Measurements from ENCODE around the gene CASQ2. TPM values are rescaled to one million over a fixed set of nuclear protein-coding genes. Genes with fewer than 3 reads are reported as not detected.

Gene CASQ2
- total RNA-seq, 4 donors from 2014 or later, result 0.19 to 4.9 (median 2.0) TPM

DNA sequence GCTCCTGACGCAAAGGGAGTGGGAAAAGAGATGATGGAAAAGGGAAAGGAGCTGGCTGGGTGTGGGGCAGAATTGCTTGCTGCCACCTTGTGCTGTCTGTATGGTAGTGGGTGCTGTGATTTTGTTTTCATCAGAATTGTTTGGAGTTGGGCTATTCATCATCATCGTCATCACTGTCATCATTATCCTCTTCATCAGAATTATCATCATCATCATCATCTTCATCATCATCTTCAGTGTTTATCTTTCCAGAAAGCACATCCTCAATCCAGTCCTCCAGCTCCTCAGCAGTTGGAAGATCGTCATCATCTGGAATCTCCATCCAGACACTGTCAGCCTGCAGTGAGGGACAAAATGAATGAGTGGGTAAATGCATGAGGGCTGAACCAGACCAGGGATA, 67.4 kb downstream of the CASQ2 start:
- H3K4me3 ChIP-seq (ENCODE audit: low read depth, poor library complexity, severe bottlenecking), result no peak overlapping the region
- WGBS, 2 donors, result 83 to 92% methylated on average over 3 of the region's 3 CpGs
- intact Hi-C loops (cut with DNase I; ENCODE audit: low total_unique reads), result no loop called here
- no peak for DNase-seq (ENCODE audit: low spot score in 2 of 2)
- TF ChIP-seq POLR2A (IDR thresholded peaks at IDR 0.05), result no peak
- TF ChIP-seq, protein P1, sequence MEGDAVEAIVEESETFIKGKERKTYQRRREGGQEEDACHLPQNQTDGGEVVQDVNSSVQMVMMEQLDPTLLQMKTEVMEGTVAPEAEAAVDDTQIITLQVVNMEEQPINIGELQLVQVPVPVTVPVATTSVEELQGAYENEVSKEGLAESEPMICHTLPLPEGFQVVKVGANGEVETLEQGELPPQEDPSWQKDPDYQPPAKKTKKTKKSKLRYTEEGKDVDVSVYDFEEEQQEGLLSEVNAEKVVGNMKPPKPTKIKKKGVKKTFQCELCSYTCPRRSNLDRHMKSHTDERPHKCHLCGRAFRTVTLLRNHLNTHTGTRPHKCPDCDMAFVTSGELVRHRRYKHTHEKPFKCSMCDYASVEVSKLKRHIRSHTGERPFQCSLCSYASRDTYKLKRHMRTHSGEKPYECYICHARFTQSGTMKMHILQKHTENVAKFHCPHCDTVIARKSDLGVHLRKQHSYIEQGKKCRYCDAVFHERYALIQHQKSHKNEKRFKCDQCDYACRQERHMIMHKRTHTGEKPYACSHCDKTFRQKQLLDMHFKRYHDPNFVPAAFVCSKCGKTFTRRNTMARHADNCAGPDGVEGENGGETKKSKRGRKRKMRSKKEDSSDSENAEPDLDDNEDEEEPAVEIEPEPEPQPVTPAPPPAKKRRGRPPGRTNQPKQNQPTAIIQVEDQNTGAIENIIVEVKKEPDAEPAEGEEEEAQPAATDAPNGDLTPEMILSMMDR (IDR thresholded peaks at IDR 0.05), result no peak

DNA sequence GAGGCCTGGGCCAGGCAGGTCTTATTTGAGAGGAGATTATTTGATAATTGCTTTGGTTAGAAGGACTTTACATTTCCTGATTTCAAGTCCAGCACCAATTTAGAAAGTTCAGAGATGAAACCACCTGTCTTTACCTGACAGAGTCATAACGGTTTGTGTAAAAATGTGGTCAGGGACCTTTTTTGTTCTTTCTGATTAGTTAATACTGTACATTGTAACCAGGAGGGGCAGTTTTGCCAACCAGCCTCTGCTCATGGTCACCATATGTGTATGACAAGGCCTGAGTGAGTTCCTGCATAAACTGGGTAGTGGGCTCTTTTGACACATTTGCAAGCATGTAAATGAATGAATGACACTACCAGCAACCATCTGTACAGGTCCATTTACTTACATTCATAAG, 70.9 kb downstream of the CASQ2 start:
- WGBS, 2 donors, result 75 to 90% methylated on average over 1 of the region's 1 CpG
- no peak for DNase-seq (ENCODE audit: low spot score in 2 of 2)
- intact Hi-C loops (cut with DNase I; ENCODE audit: low total_unique reads), result no loop called here
- TF ChIP-seq, protein P1 (IDR thresholded peaks at IDR 0.05), result no peak
- TF ChIP-seq POLR2A (IDR thresholded peaks at IDR 0.05), result no peak
- no peak overlapping the region for H3K4me3 ChIP-seq (ENCODE audit: low read depth, poor library complexity, severe bottlenecking)

DNA sequence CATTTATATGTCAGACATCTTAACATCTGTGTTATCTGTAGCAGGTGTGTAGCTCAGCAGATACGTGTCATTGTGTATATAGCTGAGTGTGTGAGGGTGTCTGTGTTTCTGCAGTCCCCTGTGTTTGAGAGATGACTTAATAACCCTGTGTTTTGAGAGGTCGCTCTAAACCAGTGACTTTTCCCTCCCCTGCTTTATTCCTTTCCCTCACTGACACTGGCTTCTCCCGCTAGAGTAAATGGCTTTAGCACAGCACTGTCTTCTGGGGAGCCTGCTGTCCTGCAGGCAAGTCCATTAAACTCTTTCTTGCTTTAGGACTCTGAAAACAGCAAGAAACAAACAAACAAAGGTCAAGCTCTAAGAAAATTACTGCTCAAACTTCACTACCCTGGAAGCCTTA, 73.7 kb downstream of the CASQ2 start:
- DNase-seq (ENCODE audit: low spot score in 2 of 2), result no peak
- intact Hi-C loops (cut with DNase I; ENCODE audit: low total_unique reads), result no loop called here
- WGBS, 2 donors, result 91 to 95% methylated on average over 3 of the region's 3 CpGs
- TF ChIP-seq POLR2A (IDR thresholded peaks at IDR 0.05), result no peak
- TF ChIP-seq, protein P1 (IDR thresholded peaks at IDR 0.05), result no peak
- H3K4me3 ChIP-seq (ENCODE audit: low read depth, poor library complexity, severe bottlenecking), result no peak overlapping the region

DNA sequence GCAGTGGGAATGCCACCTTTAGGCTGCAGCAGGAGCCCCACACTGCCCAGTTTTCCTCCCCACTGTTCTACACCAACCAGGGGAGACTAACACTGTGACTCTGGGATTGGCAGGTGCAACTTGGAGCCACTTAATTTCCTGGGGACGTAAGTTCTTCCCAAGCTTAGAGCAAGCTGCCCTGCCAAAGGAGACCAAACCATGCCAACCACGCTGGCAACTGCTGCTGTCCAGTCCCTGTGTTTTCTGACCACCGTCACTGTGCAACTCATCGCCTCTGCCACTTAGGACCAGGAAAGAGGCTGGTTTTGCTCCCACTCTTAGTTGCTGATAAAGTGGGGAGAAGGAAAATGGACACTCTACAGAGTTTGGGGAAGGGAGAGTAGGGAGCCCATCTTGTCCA, 76.3 kb downstream of the CASQ2 start:
- TF ChIP-seq POLR2A (IDR thresholded peaks at IDR 0.05), result no peak
- TF ChIP-seq, protein P1 (IDR thresholded peaks at IDR 0.05), result no peak

DNA sequence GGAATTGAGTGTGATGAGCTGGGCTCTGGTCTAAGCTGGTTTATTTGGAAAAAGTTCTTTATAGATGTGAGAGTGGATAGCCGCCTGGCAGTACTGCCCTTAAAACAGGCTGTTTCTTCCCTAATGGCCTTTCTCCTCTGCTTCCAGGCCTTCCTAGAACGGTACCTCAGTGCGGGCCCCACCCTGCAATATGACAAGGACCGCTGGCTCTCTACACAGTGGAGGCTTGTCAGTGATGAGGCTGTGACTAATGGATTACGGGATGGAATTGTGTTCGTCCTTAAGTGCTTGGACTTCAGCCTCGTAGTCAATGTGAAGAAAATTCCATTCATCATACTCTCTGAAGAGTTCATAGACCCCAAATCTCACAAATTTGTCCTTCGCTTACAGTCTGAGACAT, 77.5 kb downstream of the CASQ2 start:
- intact Hi-C loops (cut with DNase I; ENCODE audit: low total_unique reads), result no loop called here
- 84 to 88% methylated on average over 8 of the region's 8 CpGs for WGBS, 2 donors
- DNase-seq (ENCODE audit: low spot score in 2 of 2), result no peak
- H3K4me3 ChIP-seq (ENCODE audit: low read depth, poor library complexity, severe bottlenecking), result no peak overlapping the region
- no peak for TF ChIP-seq POLR2A (IDR thresholded peaks at IDR 0.05)
- TF ChIP-seq, protein P1 (IDR thresholded peaks at IDR 0.05), result no peak

More for the DNA sequence above, 76.3 kb downstream of the CASQ2 start:
- intact Hi-C loops (cut with DNase I; ENCODE audit: low total_unique reads), result no loop called here
- no peak overlapping the region for H3K4me3 ChIP-seq (ENCODE audit: low read depth, poor library complexity, severe bottlenecking)
- no peak for DNase-seq (ENCODE audit: low spot score in 2 of 2)
- 96 to 98% methylated on average over 4 of the region's 4 CpGs for WGBS, 2 donors

DNA sequence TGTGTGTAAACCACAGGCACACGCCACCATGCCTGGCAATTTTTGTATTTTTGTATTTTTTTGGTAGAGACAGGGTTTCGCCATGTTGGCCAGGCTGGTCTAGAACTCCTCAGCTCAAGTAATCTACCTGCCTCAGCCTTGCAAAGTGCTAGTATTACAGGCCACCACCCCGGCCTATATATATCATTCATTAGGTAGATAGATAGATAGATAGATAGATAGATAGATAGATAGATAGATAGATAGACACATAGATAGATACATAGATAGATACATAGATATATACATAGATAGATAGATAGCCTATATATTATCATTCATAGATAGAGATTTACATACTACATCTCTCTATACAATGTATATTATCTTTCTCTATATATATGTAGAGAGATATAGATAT, 80.8 kb downstream of the CASQ2 start:
- intact Hi-C loops (cut with DNase I; ENCODE audit: low total_unique reads), result no loop called here
- no peak for DNase-seq (ENCODE audit: low spot score in 2 of 2)
- TF ChIP-seq, protein P1 (IDR thresholded peaks at IDR 0.05), result no peak
- TF ChIP-seq POLR2A (IDR thresholded peaks at IDR 0.05), result no peak
- 91 to 92% methylated on average over 3 of the region's 3 CpGs for WGBS, 2 donors
- no peak overlapping the region for H3K4me3 ChIP-seq (ENCODE audit: low read depth, poor library complexity, severe bottlenecking)
